ENCODE data around the gene HASPIN.

DNA sequence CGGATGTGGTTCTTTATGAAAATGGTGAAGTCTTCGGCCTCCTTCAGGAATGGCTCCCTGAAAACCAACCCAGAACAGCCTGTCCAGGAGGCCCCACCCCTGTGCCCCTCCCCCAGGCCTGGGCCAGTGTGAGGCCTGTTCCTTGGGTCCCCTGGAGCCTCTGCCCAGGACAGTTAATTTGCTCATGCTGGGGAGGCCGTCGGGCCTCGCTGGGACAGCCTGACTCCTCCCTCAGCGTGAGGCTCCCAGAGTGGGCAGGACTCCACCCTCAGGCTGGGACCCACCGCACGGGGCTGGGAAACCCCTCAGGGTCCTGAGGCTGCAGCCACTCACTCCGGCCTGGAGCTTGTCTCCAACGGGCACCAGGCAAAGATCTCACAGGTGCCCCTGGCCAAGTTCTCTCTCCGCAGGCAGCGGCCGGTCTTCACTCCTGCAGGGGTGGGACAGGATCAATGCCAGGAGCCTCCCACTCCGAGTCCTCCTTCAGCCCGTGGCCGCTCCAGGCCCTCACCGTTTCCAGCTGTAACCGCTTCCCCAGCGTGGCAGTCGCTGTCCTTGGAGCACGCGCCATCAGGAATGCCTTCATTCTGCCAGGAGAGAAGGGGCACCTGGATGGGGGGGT is 33.5 kb upstream of the HASPIN start:
- TF ChIP-seq POLR2A (IDR thresholded peaks at IDR 0.05; ENCODE audit: low read depth) = no peak
- TF ChIP-seq, protein P1, sequence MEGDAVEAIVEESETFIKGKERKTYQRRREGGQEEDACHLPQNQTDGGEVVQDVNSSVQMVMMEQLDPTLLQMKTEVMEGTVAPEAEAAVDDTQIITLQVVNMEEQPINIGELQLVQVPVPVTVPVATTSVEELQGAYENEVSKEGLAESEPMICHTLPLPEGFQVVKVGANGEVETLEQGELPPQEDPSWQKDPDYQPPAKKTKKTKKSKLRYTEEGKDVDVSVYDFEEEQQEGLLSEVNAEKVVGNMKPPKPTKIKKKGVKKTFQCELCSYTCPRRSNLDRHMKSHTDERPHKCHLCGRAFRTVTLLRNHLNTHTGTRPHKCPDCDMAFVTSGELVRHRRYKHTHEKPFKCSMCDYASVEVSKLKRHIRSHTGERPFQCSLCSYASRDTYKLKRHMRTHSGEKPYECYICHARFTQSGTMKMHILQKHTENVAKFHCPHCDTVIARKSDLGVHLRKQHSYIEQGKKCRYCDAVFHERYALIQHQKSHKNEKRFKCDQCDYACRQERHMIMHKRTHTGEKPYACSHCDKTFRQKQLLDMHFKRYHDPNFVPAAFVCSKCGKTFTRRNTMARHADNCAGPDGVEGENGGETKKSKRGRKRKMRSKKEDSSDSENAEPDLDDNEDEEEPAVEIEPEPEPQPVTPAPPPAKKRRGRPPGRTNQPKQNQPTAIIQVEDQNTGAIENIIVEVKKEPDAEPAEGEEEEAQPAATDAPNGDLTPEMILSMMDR (IDR thresholded peaks at IDR 0.05) = no peak

All from esophagus muscularis mucosa (tissue), 3 donors.